Caco-2 (cell line): Measurements from ENCODE around the gene ANGPTL3. TPM values are rescaled to one million over a fixed set of nuclear protein-coding genes. Genes with fewer than 3 reads are reported as not detected.
"Not testable (repeated sequence)": the region's sequence is repeated elsewhere in the genome, so short reads cannot be mapped to it uniquely, and the experiment has no call there.

ENCODE experiments used
- BruUV-seq: library from RNA; stranded (reverse); fragments of 400-500 nt; replicated peaks from 2 replicates; lab custom pipeline; 2021; lab: Mats Ljungman, UMichigan
- CTCF ChIA-PET: fragments of 300-600 bp; sonication (Branson Sonifier 250); formaldehyde crosslinking; loops from one replicate; lab custom pipeline; 2022; ENCODE audit warnings: antibody characterized with exemption; lab: Charles Lee
- POLR2A ChIA-PET: fragments of 300-600 bp; sonication (Branson Sonifier 250); formaldehyde crosslinking; loops from one replicate; lab custom pipeline; 2022; ENCODE audit warnings: antibody characterized with exemption; lab: Charles Lee
- DNase-seq, 2 experiments: peaks; one replicate each; pipeline versions ENCODE4 v3.0.0 to v3.0.0-alpha.2; 2020 to 2022
- H3K27me3 ChIP-seq: replicated peaks from 2 replicates; pipeline ENCODE4 v1.6.0; 2011; ENCODE audit warnings: low read length; ENCODE audit not compliant: control insufficient read depth, insufficient read depth
- H3K36me3 ChIP-seq: 2 replicates; pipeline ENCODE4 v1.5.1; 2011; ENCODE audit warnings: low read length; ENCODE audit not compliant: control insufficient read depth, insufficient read depth
- H3K4me1 ChIP-seq: fragments of 250-450 bp; sonication (Bioruptor Pico); 2 replicates; pipeline ENCODE4 v1.5.1; 2020; ENCODE audit warnings: mild to moderate bottlenecking
- H3K4me3 ChIP-seq: 2 replicates; pipeline ENCODE4 v1.5.1; 2011; ENCODE audit warnings: low read depth, mild to moderate bottlenecking, control low read depth, low read length
- H3K9me3 ChIP-seq: fragments of 250-450 bp; sonication (Bioruptor Pico); 2 replicates; pipeline ENCODE4 v1.5.1; 2020; ENCODE audit warnings: mild to moderate bottlenecking, moderate library complexity
- H3K27ac Mint-ChIP-seq: one replicate; pipeline ENCODE4 v1.8.0; 2022; ENCODE audit warnings: mixed read lengths; ENCODE audit not compliant: unreplicated experiment
- H3K27me3 Mint-ChIP-seq: one replicate; pipeline ENCODE4 v1.8.0; 2022; ENCODE audit warnings: mixed read lengths; ENCODE audit not compliant: insufficient read depth, unreplicated experiment
- H3K36me3 Mint-ChIP-seq: one replicate; pipeline ENCODE4 v1.8.0; 2022; ENCODE audit warnings: mild to moderate bottlenecking, mixed read lengths; ENCODE audit not compliant: insufficient read depth, unreplicated experiment
- H3K4me1 Mint-ChIP-seq: one replicate; pipeline ENCODE4 v1.8.0; 2022; ENCODE audit warnings: low read depth, mixed read lengths; ENCODE audit not compliant: unreplicated experiment
- H3K4me3 Mint-ChIP-seq: one replicate; pipeline ENCODE4 v1.8.0; 2022; ENCODE audit warnings: mild to moderate bottlenecking, moderate library complexity, mixed read lengths; ENCODE audit not compliant: unreplicated experiment
- H3K9me3 Mint-ChIP-seq: one replicate; pipeline ENCODE4 v1.8.0; 2022; ENCODE audit warnings: mixed read lengths; ENCODE audit not compliant: unreplicated experiment
- intact Hi-C: fragments of 100-400 bp; cut with micrococcal nuclease; formaldehyde crosslinking; loops from one replicate; pipeline ENCODE4 v1.10.0; 2022; ENCODE audit not compliant: unreplicated experiment
- total RNA-seq: library from RNA; stranded (reverse); gene quantifications from 2 replicates; pipeline ENCODE4 v1.2.3, GENCODE V29; 2022
- TF ChIP-seq, protein P1 (sequence below), 2 experiments: fragments of 200-600 bp in 1 of 2; IDR thresholded peaks; 1 replicate in 1 of 2; 2 replicates in 1 of 2; pipeline versions ENCODE4 v1.5.1 to v1.8.0; 2011 to 2022; ENCODE audit warnings: antibody characterized with exemption in 1 of 2, control low read depth in 1 of 2, inconsistent platforms in 1 of 2, low read depth in 1 of 2, low read length in 1 of 2, mild to moderate bottlenecking in 1 of 2, moderate library complexity in 1 of 2; ENCODE audit not compliant: insufficient read depth in 1 of 2, severe bottlenecking in 1 of 2, unreplicated experiment in 1 of 2

Gene ANGPTL3
- total RNA-seq, 1 experiment from 2014 or later: 0.86 TPM

DNA sequence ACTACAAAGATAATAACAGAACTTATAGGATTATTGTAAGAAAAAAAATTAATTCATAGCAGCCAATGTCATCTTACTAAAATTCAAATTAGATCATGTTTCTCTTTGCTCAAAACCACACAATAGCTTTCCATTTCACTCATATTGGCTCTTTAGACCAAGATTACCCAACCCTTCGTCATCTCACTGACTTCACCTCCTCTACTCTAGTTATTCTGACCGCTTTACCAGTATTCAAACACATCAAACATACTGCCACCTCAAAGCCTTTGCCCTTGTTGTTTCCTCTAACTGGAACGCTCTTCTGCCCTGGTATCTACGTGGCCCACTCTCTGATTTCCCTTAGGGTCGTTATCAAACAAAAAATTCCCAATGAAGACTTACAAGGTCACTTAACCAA is 1.7 kb downstream of the ANGPTL3 start:
- no TSS peak for BruUV-seq
- Histone ChIP-seq H3K36me3 (no peaks in the 10 kb centered on the region), H3K9me3 (no peaks in the 10 kb centered on the region), H3K27me3 (no peaks in the 10 kb centered on the region), H3K4me3 (no peak overlapping the region), H3K4me1 (peaks cover 17% of the 10 kb centered on the region)
- intact Hi-C loops: no loop called here
- Mint-ChIP-seq H3K4me3 (no peak overlapping the region), H3K9me3 (no peaks in the 10 kb centered on the region), H3K4me1 (no peaks in the 10 kb centered on the region), H3K36me3 (no peaks in the 10 kb centered on the region), H3K27me3 (no peaks in the 10 kb centered on the region), H3K27ac (no peak overlapping the region)
- DNase-seq: no peak
- TF ChIP-seq, protein P1, sequence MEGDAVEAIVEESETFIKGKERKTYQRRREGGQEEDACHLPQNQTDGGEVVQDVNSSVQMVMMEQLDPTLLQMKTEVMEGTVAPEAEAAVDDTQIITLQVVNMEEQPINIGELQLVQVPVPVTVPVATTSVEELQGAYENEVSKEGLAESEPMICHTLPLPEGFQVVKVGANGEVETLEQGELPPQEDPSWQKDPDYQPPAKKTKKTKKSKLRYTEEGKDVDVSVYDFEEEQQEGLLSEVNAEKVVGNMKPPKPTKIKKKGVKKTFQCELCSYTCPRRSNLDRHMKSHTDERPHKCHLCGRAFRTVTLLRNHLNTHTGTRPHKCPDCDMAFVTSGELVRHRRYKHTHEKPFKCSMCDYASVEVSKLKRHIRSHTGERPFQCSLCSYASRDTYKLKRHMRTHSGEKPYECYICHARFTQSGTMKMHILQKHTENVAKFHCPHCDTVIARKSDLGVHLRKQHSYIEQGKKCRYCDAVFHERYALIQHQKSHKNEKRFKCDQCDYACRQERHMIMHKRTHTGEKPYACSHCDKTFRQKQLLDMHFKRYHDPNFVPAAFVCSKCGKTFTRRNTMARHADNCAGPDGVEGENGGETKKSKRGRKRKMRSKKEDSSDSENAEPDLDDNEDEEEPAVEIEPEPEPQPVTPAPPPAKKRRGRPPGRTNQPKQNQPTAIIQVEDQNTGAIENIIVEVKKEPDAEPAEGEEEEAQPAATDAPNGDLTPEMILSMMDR (IDR thresholded peaks at IDR 0.05; ENCODE audit: insufficient read depth in 1 of 2, low read depth in 1 of 2, low read length in 1 of 2, severe bottlenecking in 1 of 2, unreplicated experiment in 1 of 2): no peak
- ChIA-PET CTCF (no interaction called here), POLR2A (no interaction called here)

DNA sequence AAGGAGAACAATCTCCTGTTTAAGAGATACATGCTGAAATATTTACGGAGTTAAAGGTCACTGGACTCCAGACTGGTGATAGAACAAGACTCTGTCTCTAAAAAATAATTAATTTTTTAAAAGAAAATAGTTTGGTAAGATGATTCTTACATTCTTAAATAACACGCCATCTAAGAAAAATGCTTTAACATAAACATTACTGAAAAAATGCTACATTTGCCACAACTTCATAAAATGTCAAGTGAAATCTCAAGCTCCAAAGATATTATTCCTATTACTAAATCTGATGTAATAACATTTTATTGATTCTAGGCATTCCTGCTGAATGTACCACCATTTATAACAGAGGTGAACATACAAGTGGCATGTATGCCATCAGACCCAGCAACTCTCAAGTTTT is 4.1 kb downstream of the ANGPTL3 start:
- peaks cover 4% of the 10 kb centered on the region for H3K4me1 Mint-ChIP-seq
- no peak for DNase-seq
- intact Hi-C loops: no loop called here
- no peaks in the 10 kb centered on the region for H3K9me3 Mint-ChIP-seq
- Histone ChIP-seq H3K9me3 (no peaks in the 10 kb centered on the region), H3K4me3 (no peak overlapping the region), H3K27me3 (no peaks in the 10 kb centered on the region), H3K4me1 (peaks cover 12% of the 10 kb centered on the region), H3K36me3 (no peaks in the 10 kb centered on the region)
- TF ChIP-seq, protein P1 (IDR thresholded peaks at IDR 0.05; ENCODE audit: insufficient read depth in 1 of 2, low read depth in 1 of 2, low read length in 1 of 2, severe bottlenecking in 1 of 2, unreplicated experiment in 1 of 2): no peak
- CTCF ChIA-PET: no interaction called here
- BruUV-seq: no TSS peak
- POLR2A ChIA-PET: no interaction called here
- no peaks in the 10 kb centered on the region for H3K27me3 Mint-ChIP-seq
- H3K4me3 Mint-ChIP-seq: no peak overlapping the region
- H3K36me3 Mint-ChIP-seq: peaks cover 3% of the 10 kb centered on the region
- no peak overlapping the region for H3K27ac Mint-ChIP-seq

DNA sequence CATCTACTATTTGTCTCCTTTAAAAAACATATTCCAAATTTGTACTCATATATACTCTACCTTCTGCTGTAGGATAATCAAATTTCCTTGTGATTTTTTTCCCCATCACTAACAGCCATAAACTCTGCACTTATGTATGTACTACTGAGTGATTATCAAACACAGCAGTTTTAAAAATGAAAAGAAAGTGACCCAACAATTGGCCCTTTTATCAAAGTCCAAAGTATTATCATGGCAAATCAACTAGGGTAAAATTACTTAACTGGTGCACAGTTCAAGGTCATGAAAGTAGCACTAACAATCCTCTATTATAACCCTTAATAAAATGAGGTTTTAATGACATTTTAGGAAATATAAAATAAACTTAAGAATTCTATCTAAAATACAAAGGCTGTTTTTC is 11.6 kb downstream of the ANGPTL3 start:
- DNase-seq: no peak
- no TSS peak for BruUV-seq
- Mint-ChIP-seq H3K4me1 (peaks cover 24% of the 10 kb centered on the region), H3K27me3 (no peaks in the 10 kb centered on the region), H3K36me3 (peaks cover 5% of the 10 kb centered on the region), H3K9me3 (no peaks in the 10 kb centered on the region), H3K27ac (no peak overlapping the region), H3K4me3 (no peak overlapping the region)
- Histone ChIP-seq H3K4me1 (peaks cover 15% of the 10 kb centered on the region), H3K36me3 (no peaks in the 10 kb centered on the region), H3K27me3 (no peaks in the 10 kb centered on the region), H3K9me3 (no peaks in the 10 kb centered on the region), H3K4me3 (no peak overlapping the region)
- POLR2A ChIA-PET: no interaction called here
- CTCF ChIA-PET: no interaction called here
- TF ChIP-seq, protein P1 (IDR thresholded peaks at IDR 0.05; ENCODE audit: insufficient read depth in 1 of 2, low read depth in 1 of 2, low read length in 1 of 2, severe bottlenecking in 1 of 2, unreplicated experiment in 1 of 2): no peak
- intact Hi-C loops: no loop called here

DNA sequence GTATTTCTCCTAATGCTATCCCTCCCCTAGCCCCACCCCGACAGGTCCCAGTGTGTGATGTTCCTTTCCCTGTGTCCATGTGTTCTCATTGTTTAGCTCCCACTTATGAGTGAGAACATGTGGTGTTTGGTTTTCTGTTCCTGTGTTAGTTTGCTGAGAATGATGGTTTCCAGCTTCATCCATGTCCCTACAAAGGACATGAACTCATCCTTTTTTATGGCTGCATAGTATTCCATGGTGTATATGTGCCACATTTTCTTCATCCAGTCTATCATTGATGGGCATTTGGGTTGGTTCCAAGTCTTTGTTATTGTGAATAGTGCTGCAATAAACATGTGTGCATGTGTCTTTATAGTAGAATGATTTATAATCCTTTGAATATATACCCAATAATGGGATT is 13.3 kb downstream of the ANGPTL3 start:
- POLR2A ChIA-PET, H3K9me3 Mint-ChIP-seq, H3K27me3 Mint-ChIP-seq, H3K27ac Mint-ChIP-seq, H3K4me3 Mint-ChIP-seq, H3K36me3 ChIP-seq, intact Hi-C loops, H3K9me3 ChIP-seq, H3K4me3 ChIP-seq, H3K27me3 ChIP-seq, CTCF ChIA-PET, DNase-seq, H3K36me3 Mint-ChIP-seq, BruUV-seq: not testable (repeated sequence)
- peaks cover 24% of the 10 kb centered on the region for H3K4me1 Mint-ChIP-seq
- peaks cover 15% of the 10 kb centered on the region for H3K4me1 ChIP-seq
